Parathyroid adenoma (tissue), 2 donors: ENCODE measurements around the gene PHTF2.

Experiments used
- H2AFZ ChIP-seq: fragments of 300-600 bp; sonication (generic); one replicate; pipeline ENCODE4 v1.7.0; 2017; ENCODE audit warnings: antibody characterized with exemption, mild to moderate bottlenecking
- H3K27ac ChIP-seq: fragments of 300-600 bp; sonication (generic); one replicate; pipeline ENCODE4 v1.7.0; 2017
- H3K27me3 ChIP-seq: fragments of 300-600 bp; sonication (generic); one replicate; pipeline ENCODE4 v1.7.0; 2017; ENCODE audit warnings: low read length; ENCODE audit not compliant: control insufficient read depth, insufficient read depth
- H3K36me3 ChIP-seq: fragments of 300-600 bp; sonication (generic); one replicate; pipeline ENCODE4 v1.7.0; 2017; ENCODE audit warnings: low read length; ENCODE audit not compliant: control insufficient read depth, insufficient read depth
- H3K4me1 ChIP-seq: fragments of 300-600 bp; sonication (generic); one replicate; pipeline ENCODE4 v1.7.0; 2017; ENCODE audit warnings: control low read depth
- H3K4me2 ChIP-seq: fragments of 300-600 bp; sonication (generic); one replicate; pipeline ENCODE4 v1.7.0; 2017; ENCODE audit warnings: low read length
- H3K4me3 ChIP-seq: fragments of 300-600 bp; sonication (generic); one replicate; pipeline ENCODE4 v1.7.0; 2017; ENCODE audit warnings: low read depth, low read length
- H3K79me2 ChIP-seq: fragments of 300-600 bp; sonication (generic); one replicate; pipeline ENCODE4 v1.7.0; 2017; ENCODE audit warnings: control low read depth
- H3K9ac ChIP-seq: fragments of 300-600 bp; sonication (generic); one replicate; pipeline ENCODE4 v1.7.0; 2017; ENCODE audit warnings: mild to moderate bottlenecking
- H3K9me3 ChIP-seq: fragments of 300-600 bp; sonication (generic); one replicate; pipeline ENCODE4 v1.7.0; 2017; ENCODE audit warnings: low read length; ENCODE audit not compliant: control insufficient read depth
- CTCF ChIP-seq: fragments of 300-600 bp; sonication (generic); IDR thresholded peaks from one replicate; pipeline ENCODE4 v1.7.0; 2017; ENCODE audit warnings: antibody characterized with exemption, mild to moderate bottlenecking
- donor health status: primary hyperparathyroidism.

Gene PHTF2

GRCh38 chr7:77811516-77812289, 13.1 kb downstream of the PHTF2 start:
- TF ChIP-seq CTCF, result no peak
- Histone ChIP-seq H3K4me2 (no peak overlapping the region), H3K27me3 (no peaks in the 10 kb centered on the region), H3K36me3 (no peaks in the 10 kb centered on the region), H3K27ac (no peak overlapping the region), H3K4me3 (no peak overlapping the region), H3K79me2 (peaks cover 33% of the 10 kb centered on the region), H3K9me3 (peaks cover 6% of the 10 kb centered on the region), H2AFZ (no peak overlapping the region), H3K9ac (no peak overlapping the region), H3K4me1 (peaks cover 5% of the 10 kb centered on the region)

GRCh38 chr7:77812290-77812685, 13.7 kb downstream of the PHTF2 start:
- H3K36me3 ChIP-seq, result no peaks in the 10 kb centered on the region
- no peak overlapping the region for H3K4me3 ChIP-seq
- peaks cover 33% of the 10 kb centered on the region for H3K79me2 ChIP-seq
- H3K9ac ChIP-seq, result no peak overlapping the region
- peaks cover 5% of the 10 kb centered on the region for H3K4me1 ChIP-seq
- peaks cover 3% of the 10 kb centered on the region for H3K9me3 ChIP-seq
- H2AFZ ChIP-seq, result no peak overlapping the region
- no peaks in the 10 kb centered on the region for H3K27me3 ChIP-seq
- TF ChIP-seq CTCF, result no peak
- H3K27ac ChIP-seq, result no peak overlapping the region
- no peak overlapping the region for H3K4me2 ChIP-seq

GRCh38 chr7:77813180-77813579, 14.6 kb downstream of the PHTF2 start:
- H3K9ac ChIP-seq, result no peak overlapping the region
- no peaks in the 10 kb centered on the region for H3K9me3 ChIP-seq
- H3K36me3 ChIP-seq, result no peaks in the 10 kb centered on the region
- H3K4me1 ChIP-seq, result peaks cover 5% of the 10 kb centered on the region
- no peak for TF ChIP-seq CTCF
- H2AFZ ChIP-seq, result no peak overlapping the region
- H3K27ac ChIP-seq, result no peak overlapping the region
- no peaks in the 10 kb centered on the region for H3K27me3 ChIP-seq
- H3K4me3 ChIP-seq, result no peak overlapping the region
- peaks cover 26% of the 10 kb centered on the region for H3K79me2 ChIP-seq
- no peak overlapping the region for H3K4me2 ChIP-seq

- H3K79me2 ChIP-seq, result peaks cover 28% of the 10 kb centered on the region
- no peak overlapping the region for H3K4me2 ChIP-seq
- no peak overlapping the region for H2AFZ ChIP-seq
- peaks cover 3% of the 10 kb centered on the region for H3K36me3 ChIP-seq
- H3K27ac ChIP-seq, result no peak overlapping the region
- H3K4me3 ChIP-seq, result no peak overlapping the region
- no peaks in the 10 kb centered on the region for H3K9me3 ChIP-seq
- no peak overlapping the region for H3K9ac ChIP-seq
- no peak for TF ChIP-seq CTCF
- no peaks in the 10 kb centered on the region for H3K4me1 ChIP-seq
- no peaks in the 10 kb centered on the region for H3K27me3 ChIP-seq
These were observed 20.4 kb downstream of the PHTF2 start for GRCh38 chr7:77819021-77819420.

GRCh38 chr7:77820967-77821366, 22.4 kb downstream of the PHTF2 start:
- Histone ChIP-seq H3K4me2 (no peak overlapping the region), H3K79me2 (peaks cover 28% of the 10 kb centered on the region), H3K4me3 (no peak overlapping the region), H3K36me3 (peaks cover 3% of the 10 kb centered on the region), H3K27ac (no peak overlapping the region), H2AFZ (no peak overlapping the region), H3K27me3 (no peaks in the 10 kb centered on the region), H3K9ac (no peak overlapping the region), H3K4me1 (no peaks in the 10 kb centered on the region), H3K9me3 (no peaks in the 10 kb centered on the region)
- no peak for TF ChIP-seq CTCF
